ENCODE data around the gene SURF6. TPM values are rescaled to one million over a fixed set of nuclear protein-coding genes. Genes with fewer than 3 reads are reported as not detected.

SURF6 gene
- total RNA-seq, 1 donor from 2014 or later = 23.9 TPM

GRCh38 chr9:133345596-133345995 is 9.6 kb upstream of the SURF6 start:
- Mint-ChIP-seq H3K9me3 (no peaks in the 10 kb centered on the region), H3K27me3 (no peaks in the 10 kb centered on the region), H3K4me1 (peaks cover 58% of the 10 kb centered on the region), H3K27ac (peak overlapping the region; percentile 24), H3K4me3 (no peak overlapping the region), H3K36me3 (ENCODE audit: low read depth) (peaks cover 77% of the 10 kb centered on the region)
- CTCF ChIA-PET = no interaction called here
- TF ChIP-seq, protein P1, sequence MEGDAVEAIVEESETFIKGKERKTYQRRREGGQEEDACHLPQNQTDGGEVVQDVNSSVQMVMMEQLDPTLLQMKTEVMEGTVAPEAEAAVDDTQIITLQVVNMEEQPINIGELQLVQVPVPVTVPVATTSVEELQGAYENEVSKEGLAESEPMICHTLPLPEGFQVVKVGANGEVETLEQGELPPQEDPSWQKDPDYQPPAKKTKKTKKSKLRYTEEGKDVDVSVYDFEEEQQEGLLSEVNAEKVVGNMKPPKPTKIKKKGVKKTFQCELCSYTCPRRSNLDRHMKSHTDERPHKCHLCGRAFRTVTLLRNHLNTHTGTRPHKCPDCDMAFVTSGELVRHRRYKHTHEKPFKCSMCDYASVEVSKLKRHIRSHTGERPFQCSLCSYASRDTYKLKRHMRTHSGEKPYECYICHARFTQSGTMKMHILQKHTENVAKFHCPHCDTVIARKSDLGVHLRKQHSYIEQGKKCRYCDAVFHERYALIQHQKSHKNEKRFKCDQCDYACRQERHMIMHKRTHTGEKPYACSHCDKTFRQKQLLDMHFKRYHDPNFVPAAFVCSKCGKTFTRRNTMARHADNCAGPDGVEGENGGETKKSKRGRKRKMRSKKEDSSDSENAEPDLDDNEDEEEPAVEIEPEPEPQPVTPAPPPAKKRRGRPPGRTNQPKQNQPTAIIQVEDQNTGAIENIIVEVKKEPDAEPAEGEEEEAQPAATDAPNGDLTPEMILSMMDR (IDR thresholded peaks at IDR 0.05) = no peak
- intact Hi-C loops (cut with micrococcal nuclease) = no loop called here
- DNase-seq = no peak
- POLR2A ChIA-PET = interaction anchor here (0.6 to 3.9 kb wide), 2 partner anchors 11 to 403 kb away, joined by 3 to 52 read pairs; partner anchors contain the start of genes SURF1 and SURF2
- ATAC-seq (ENCODE audit: low read depth) = no peak

GRCh38 chr9:133344979-133345378 is 9.0 kb upstream of the SURF6 start:
- TF ChIP-seq, protein P1 (IDR thresholded peaks at IDR 0.05) = no peak
- no peak overlapping the region for H3K4me3 Mint-ChIP-seq
- no peaks in the 10 kb centered on the region for H3K27me3 Mint-ChIP-seq
- peaks cover 77% of the 10 kb centered on the region for H3K36me3 Mint-ChIP-seq (ENCODE audit: low read depth)
- no peak for ATAC-seq (ENCODE audit: low read depth)
- no peak for DNase-seq
- peaks cover 61% of the 10 kb centered on the region for H3K4me1 Mint-ChIP-seq
- CTCF ChIA-PET = no interaction called here
- H3K9me3 Mint-ChIP-seq = no peaks in the 10 kb centered on the region
- H3K27ac Mint-ChIP-seq = no peak overlapping the region
- intact Hi-C loops (cut with micrococcal nuclease) = no loop called here
- POLR2A ChIA-PET = no interaction called here

GRCh38 chr9:133344071-133344470 is 8.1 kb upstream of the SURF6 start:
- no peak for DNase-seq
- TF ChIP-seq, protein P1 (IDR thresholded peaks at IDR 0.05) = no peak
- CTCF ChIA-PET = no interaction called here
- no peaks in the 10 kb centered on the region for H3K27me3 Mint-ChIP-seq
- H3K4me3 Mint-ChIP-seq = no peak overlapping the region
- intact Hi-C loops (cut with micrococcal nuclease) = no loop called here
- peaks cover 77% of the 10 kb centered on the region for H3K36me3 Mint-ChIP-seq (ENCODE audit: low read depth)
- POLR2A ChIA-PET = interaction anchor here (0.7 kb wide), 1 partner anchor 9 kb away, joined by 3 read pairs; no protein-coding TSS in a partner anchor
- no peaks in the 10 kb centered on the region for H3K9me3 Mint-ChIP-seq
- H3K27ac Mint-ChIP-seq = no peak overlapping the region
- no peak for ATAC-seq (ENCODE audit: low read depth)
- H3K4me1 Mint-ChIP-seq = peaks cover 61% of the 10 kb centered on the region

DNA sequence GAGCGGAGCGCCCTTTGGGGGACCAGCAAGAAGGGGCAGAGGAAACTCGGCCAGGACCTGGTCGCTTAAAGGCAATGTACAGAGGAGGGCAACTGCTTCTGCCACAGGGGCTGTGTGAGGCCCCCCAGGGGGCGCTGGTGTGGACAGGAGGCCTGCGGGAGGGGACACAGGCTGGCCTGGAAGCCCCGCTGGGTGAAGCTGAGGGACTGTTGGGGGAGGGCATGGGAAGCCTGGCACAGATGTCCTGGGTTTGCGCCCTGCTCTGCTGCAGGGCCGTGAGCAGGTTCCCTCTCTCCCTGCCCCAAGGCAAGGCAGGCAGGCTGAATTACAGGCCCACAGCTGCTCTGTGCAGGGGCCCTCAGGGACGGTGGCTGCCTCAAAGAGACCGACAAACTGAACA is 6.6 kb upstream of the SURF6 start:
- H3K27ac Mint-ChIP-seq = no peak overlapping the region
- POLR2A ChIA-PET = interaction anchor here (1.1 to 1.3 kb wide), 2 partner anchors 11 to 312 kb away, joined by 3 to 4 read pairs; partner anchors contain the start of gene GTF3C5
- intact Hi-C loops (cut with micrococcal nuclease) = no loop called here

GRCh38 chr9:133342069-133342406 is 6.0 kb upstream of the SURF6 start:
- Mint-ChIP-seq H3K27me3 (no peaks in the 10 kb centered on the region), H3K4me3 (no peak overlapping the region), H3K9me3 (no peaks in the 10 kb centered on the region), H3K4me1 (peaks cover 53% of the 10 kb centered on the region), H3K36me3 (ENCODE audit: low read depth) (peaks cover 68% of the 10 kb centered on the region), H3K27ac (peak overlapping the region; percentile 73)
- POLR2A ChIA-PET = interaction anchor here (1.1 to 1.8 kb wide), 3 partner anchors 10 to 311 kb away, joined by 3 to 5 read pairs (median 4); partner anchors contain the start of gene GTF3C5
- TF ChIP-seq, protein P1 (IDR thresholded peaks at IDR 0.05) = no peak
- CTCF ChIA-PET = no interaction called here
- DNase-seq = no peak
- no peak for ATAC-seq (ENCODE audit: low read depth)
- intact Hi-C loops (cut with micrococcal nuclease) = no loop called here

More for the DNA sequence above, 6.6 kb upstream of the SURF6 start:
- ATAC-seq (ENCODE audit: low read depth) = no peak
- Mint-ChIP-seq H3K4me1 (peaks cover 55% of the 10 kb centered on the region), H3K27me3 (no peaks in the 10 kb centered on the region), H3K9me3 (no peaks in the 10 kb centered on the region), H3K4me3 (no peak overlapping the region), H3K36me3 (ENCODE audit: low read depth) (peaks cover 69% of the 10 kb centered on the region)
- CTCF ChIA-PET = no interaction called here
- DNase-seq = no peak
- TF ChIP-seq, protein P1 (IDR thresholded peaks at IDR 0.05) = no peak
